ENCODE results near the gene CFAP299. TPM values are rescaled to one million over a fixed set of nuclear protein-coding genes. Genes with fewer than 3 reads are reported as not detected.

Gene CFAP299
- total RNA-seq, 2 donors from 2014 or later, result not detected

DNA sequence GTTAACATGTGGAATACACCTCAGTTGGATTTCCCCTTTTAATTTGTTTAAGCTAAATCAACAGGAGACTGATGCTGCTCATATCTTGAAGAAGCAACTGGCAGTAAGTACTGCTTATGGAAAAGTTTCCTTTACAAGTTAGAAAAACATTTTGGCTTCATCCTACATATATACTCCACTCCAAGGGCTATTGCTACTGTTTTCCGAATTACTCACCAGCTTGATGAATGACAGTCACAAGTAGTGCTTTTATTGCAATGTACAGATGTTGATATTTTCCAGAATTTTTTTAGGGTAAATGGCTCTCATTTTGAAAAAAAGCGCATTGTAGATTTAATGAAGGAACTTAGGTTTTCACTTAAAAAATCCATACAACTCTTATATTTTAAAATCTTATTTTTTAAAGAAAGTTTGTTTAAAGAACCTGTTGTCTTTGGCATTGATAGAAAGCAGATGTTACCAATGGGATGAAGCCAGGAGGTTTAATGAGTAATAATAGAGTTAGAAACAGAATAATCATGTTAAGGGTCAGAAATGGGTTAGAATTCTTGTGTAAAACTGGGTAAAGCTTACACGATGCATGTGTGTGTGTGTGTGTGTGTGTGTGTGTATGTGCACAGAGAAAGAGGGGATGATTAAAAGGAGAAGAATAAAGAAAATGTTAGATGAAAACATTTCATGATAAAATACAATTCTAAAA is 272.9 kb downstream of the CFAP299 start:
- no peaks in the 10 kb centered on the region for H3K4me1 ChIP-seq (ENCODE audit: control insufficient read depth, insufficient read depth, low read length)
- no peaks in the 10 kb centered on the region for H3K36me3 Mint-ChIP-seq (ENCODE audit: low read depth)
- H3K27ac Mint-ChIP-seq, result no peak overlapping the region
- H3K4me3 Mint-ChIP-seq, result no peak overlapping the region
- WGBS, 2 experiments (ENCODE audit: insufficient coverage in 1 of 2, insufficient read length in 1 of 2), result 84% methylated on average over 2 of the region's 3 CpGs; no CpG with 5 or more reads in 1 of the 2 experiments
- no peaks in the 10 kb centered on the region for H3K36me3 ChIP-seq (ENCODE audit: control insufficient read depth, insufficient read depth, low read length)
- no peaks in the 10 kb centered on the region for H3K9me3 ChIP-seq (ENCODE audit: control insufficient read depth, low read length)
- no peaks in the 10 kb centered on the region for H3K27me3 ChIP-seq (ENCODE audit: control insufficient read depth, insufficient read depth, low read length, poor library complexity, severe bottlenecking)
- no peak overlapping the region for H3K27ac ChIP-seq (ENCODE audit: low read depth, low read length)
- no peak for DNase-seq
- H3K9me3 Mint-ChIP-seq, result no peaks in the 10 kb centered on the region
- H3K4me3 ChIP-seq (ENCODE audit: low read length), result no peak overlapping the region
- H3K4me1 Mint-ChIP-seq, result no peaks in the 10 kb centered on the region
- H3K27me3 Mint-ChIP-seq (ENCODE audit: insufficient read depth), result no peaks in the 10 kb centered on the region
- TF ChIP-seq, protein P1, sequence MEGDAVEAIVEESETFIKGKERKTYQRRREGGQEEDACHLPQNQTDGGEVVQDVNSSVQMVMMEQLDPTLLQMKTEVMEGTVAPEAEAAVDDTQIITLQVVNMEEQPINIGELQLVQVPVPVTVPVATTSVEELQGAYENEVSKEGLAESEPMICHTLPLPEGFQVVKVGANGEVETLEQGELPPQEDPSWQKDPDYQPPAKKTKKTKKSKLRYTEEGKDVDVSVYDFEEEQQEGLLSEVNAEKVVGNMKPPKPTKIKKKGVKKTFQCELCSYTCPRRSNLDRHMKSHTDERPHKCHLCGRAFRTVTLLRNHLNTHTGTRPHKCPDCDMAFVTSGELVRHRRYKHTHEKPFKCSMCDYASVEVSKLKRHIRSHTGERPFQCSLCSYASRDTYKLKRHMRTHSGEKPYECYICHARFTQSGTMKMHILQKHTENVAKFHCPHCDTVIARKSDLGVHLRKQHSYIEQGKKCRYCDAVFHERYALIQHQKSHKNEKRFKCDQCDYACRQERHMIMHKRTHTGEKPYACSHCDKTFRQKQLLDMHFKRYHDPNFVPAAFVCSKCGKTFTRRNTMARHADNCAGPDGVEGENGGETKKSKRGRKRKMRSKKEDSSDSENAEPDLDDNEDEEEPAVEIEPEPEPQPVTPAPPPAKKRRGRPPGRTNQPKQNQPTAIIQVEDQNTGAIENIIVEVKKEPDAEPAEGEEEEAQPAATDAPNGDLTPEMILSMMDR (conservative IDR thresholded peaks at IDR 0.05), result no peak
- no peak overlapping the region for H3K9ac ChIP-seq (ENCODE audit: extremely low read depth, low read length, poor library complexity, severe bottlenecking)

DNA sequence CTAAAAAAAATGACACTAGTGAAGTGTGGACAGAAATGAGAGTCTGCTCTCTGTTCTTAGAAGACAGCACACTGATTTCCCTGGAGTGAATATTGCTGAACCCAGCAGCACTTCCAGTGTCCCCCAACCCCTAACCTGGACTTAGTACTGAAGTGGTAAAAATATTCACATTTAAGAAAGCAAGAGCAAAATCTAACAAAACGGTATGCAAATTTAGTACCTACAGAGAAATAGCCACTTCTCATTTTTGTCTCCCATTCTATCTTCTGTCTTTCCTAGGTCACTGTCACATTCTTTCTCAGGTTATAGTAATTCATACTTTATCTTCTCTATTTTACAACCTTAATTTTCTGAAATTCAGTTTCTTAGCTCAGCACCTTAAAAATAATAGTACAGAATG is 274.7 kb downstream of the CFAP299 start:
- 85 to 92% methylated on average over 1 of the region's 1 CpG for WGBS, 2 experiments (ENCODE audit: insufficient coverage in 1 of 2, insufficient read length in 1 of 2)
- H3K9ac ChIP-seq (ENCODE audit: extremely low read depth, low read length, poor library complexity, severe bottlenecking), result no peak overlapping the region
- H3K27ac ChIP-seq (ENCODE audit: low read depth, low read length), result no peak overlapping the region
- H3K36me3 Mint-ChIP-seq (ENCODE audit: low read depth), result no peaks in the 10 kb centered on the region
- DNase-seq, result no peak
- no peak overlapping the region for H3K4me3 Mint-ChIP-seq
- TF ChIP-seq, protein P1 (conservative IDR thresholded peaks at IDR 0.05), result no peak
- H3K27ac Mint-ChIP-seq, result no peak overlapping the region
- H3K4me3 ChIP-seq (ENCODE audit: low read length), result no peak overlapping the region
- no peaks in the 10 kb centered on the region for H3K9me3 ChIP-seq (ENCODE audit: control insufficient read depth, low read length)
- H3K36me3 ChIP-seq (ENCODE audit: control insufficient read depth, insufficient read depth, low read length), result no peaks in the 10 kb centered on the region
- no peaks in the 10 kb centered on the region for H3K4me1 Mint-ChIP-seq
- no peaks in the 10 kb centered on the region for H3K4me1 ChIP-seq (ENCODE audit: control insufficient read depth, insufficient read depth, low read length)
- H3K27me3 ChIP-seq (ENCODE audit: control insufficient read depth, insufficient read depth, low read length, poor library complexity, severe bottlenecking), result no peaks in the 10 kb centered on the region
- no peaks in the 10 kb centered on the region for H3K27me3 Mint-ChIP-seq (ENCODE audit: insufficient read depth)
- H3K9me3 Mint-ChIP-seq, result no peaks in the 10 kb centered on the region

DNA sequence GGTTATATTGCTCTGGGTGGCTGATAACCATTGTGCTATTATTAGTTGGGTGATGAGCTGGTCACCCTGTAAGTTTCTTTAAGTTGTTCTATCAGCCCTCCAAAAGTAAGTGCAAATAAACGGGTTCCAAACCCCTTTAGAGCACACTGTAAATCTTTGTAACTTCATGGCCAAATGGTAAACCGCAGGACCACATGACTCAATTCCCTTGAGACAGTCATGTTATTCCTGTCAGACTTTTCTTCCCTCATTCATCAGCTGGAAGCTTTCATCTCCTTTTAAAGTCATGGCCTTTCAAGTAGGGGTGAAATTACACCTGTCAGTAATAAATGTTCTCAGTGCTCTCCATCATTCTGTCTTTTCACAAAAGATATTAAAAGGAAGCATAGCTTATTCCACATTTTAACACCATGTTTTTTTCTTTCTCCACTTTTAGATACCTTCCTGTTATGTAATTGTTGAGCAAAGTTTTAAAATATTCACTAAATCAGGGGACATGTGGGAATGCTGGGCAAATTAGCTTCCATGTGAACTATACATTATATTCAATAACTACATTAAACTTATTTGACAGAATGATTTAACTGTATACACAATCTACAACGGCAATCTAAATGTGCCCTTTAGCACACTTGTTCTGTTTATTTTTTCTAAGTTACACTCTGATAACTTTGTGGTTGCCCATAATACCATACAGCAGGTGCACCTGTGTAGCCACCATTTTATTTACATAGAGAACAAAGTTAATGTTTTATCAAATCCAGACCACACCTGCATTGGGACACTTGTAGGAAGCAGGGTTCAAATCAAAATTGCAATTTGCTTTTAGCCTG is 275.5 kb downstream of the CFAP299 start:
- H3K27ac ChIP-seq (ENCODE audit: low read depth, low read length), result no peak overlapping the region
- TF ChIP-seq, protein P1 (conservative IDR thresholded peaks at IDR 0.05), result no peak
- H3K9ac ChIP-seq (ENCODE audit: extremely low read depth, low read length, poor library complexity, severe bottlenecking), result no peak overlapping the region
- H3K4me3 ChIP-seq (ENCODE audit: low read length), result no peak overlapping the region
- no peak for DNase-seq
- no peaks in the 10 kb centered on the region for H3K36me3 Mint-ChIP-seq (ENCODE audit: low read depth)
- H3K36me3 ChIP-seq (ENCODE audit: control insufficient read depth, insufficient read depth, low read length), result no peaks in the 10 kb centered on the region
- WGBS, 2 experiments (ENCODE audit: insufficient coverage in 1 of 2, insufficient read length in 1 of 2), result 74 to 82% methylated on average over 3 of the region's 3 CpGs
- no peaks in the 10 kb centered on the region for H3K9me3 ChIP-seq (ENCODE audit: control insufficient read depth, low read length)
- H3K27ac Mint-ChIP-seq, result no peak overlapping the region
- no peak overlapping the region for H3K4me3 Mint-ChIP-seq
- no peaks in the 10 kb centered on the region for H3K27me3 Mint-ChIP-seq (ENCODE audit: insufficient read depth)
- H3K4me1 ChIP-seq (ENCODE audit: control insufficient read depth, insufficient read depth, low read length), result no peaks in the 10 kb centered on the region
- H3K4me1 Mint-ChIP-seq, result no peaks in the 10 kb centered on the region
- no peaks in the 10 kb centered on the region for H3K27me3 ChIP-seq (ENCODE audit: control insufficient read depth, insufficient read depth, low read length, poor library complexity, severe bottlenecking)
- no peaks in the 10 kb centered on the region for H3K9me3 Mint-ChIP-seq

Measured in endodermal cell (in vitro differentiated cells).